ENCODE data around the gene DYRK1B. TPM values are rescaled to one million over a fixed set of nuclear protein-coding genes. Genes with fewer than 3 reads are reported as not detected.
A peak's percentile ranks its signal among the peaks of the same experiment; 100 is the strongest.

Gene DYRK1B
- total and polyA plus RNA-seq, 2 donors (not counting 1 experiment from before 2014, with no cell fraction given) = 26.1 to 36.6 TPM

GRCh38 chr19:39845933-39846677, 12.1 kb upstream of the DYRK1B start, which contains the start of gene FBL:
TSS of gene FBL (minus strand) at chr19:39846379. CDS start at chr19:39846300, 79 bp downstream.
- ChIA-PET POLR2A (interaction anchor here (1.6 kb wide), 1 partner anchor 12 kb away, joined by 21 read pairs; the partner anchor contains the start of gene DYRK1B), CTCF (interaction anchor here (1.0 to 8.1 kb wide), 9 partner anchors 10 to 295 kb away, joined by 3 to 159 read pairs (median 23); partner anchors contain the start of genes DYRK1B and PSMC4)
- H3K9me3 ChIP-seq (ENCODE audit: control extremely low read depth in 1 of 3, control insufficient read depth in 2 of 3, insufficient read depth in 1 of 3, low read length in 2 of 3) = no peaks in the 10 kb centered on the region
- peak within 1 kb of the TSS; percentile 84 for H3K9ac ChIP-seq (ENCODE audit: low read length)
- H3K4me2 ChIP-seq (replicated peaks; ENCODE audit: low read depth, low read length, poor library complexity, severe bottlenecking) = peak within 1 kb of the TSS; percentile 87
- H3K79me2 ChIP-seq (ENCODE audit: control insufficient read depth, insufficient read depth, low read length) = peaks cover 50% of the 10 kb centered on the region
- intact Hi-C loops (cut with micrococcal nuclease) = loop anchor here (1.0 kb wide), 3 partner anchors 13 to 125 kb away; partner anchors contain the start of gene PSMC4
- peak; percentile 96 for DNase-seq
- H4K20me1 ChIP-seq (ENCODE audit: control insufficient read depth, insufficient read depth, low read length, poor library complexity, severe bottlenecking) = peaks cover 29% of the 10 kb centered on the region
- TF ChIP-seq, protein P1, sequence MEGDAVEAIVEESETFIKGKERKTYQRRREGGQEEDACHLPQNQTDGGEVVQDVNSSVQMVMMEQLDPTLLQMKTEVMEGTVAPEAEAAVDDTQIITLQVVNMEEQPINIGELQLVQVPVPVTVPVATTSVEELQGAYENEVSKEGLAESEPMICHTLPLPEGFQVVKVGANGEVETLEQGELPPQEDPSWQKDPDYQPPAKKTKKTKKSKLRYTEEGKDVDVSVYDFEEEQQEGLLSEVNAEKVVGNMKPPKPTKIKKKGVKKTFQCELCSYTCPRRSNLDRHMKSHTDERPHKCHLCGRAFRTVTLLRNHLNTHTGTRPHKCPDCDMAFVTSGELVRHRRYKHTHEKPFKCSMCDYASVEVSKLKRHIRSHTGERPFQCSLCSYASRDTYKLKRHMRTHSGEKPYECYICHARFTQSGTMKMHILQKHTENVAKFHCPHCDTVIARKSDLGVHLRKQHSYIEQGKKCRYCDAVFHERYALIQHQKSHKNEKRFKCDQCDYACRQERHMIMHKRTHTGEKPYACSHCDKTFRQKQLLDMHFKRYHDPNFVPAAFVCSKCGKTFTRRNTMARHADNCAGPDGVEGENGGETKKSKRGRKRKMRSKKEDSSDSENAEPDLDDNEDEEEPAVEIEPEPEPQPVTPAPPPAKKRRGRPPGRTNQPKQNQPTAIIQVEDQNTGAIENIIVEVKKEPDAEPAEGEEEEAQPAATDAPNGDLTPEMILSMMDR (IDR thresholded peaks at IDR 0.05) = no peak
- TF ChIP-seq EZH2 (IDR thresholded peaks at IDR 0.05; ENCODE audit: borderline replicate concordance, insufficient read depth, low read depth, low read length, poor library complexity, severe bottlenecking) = no peak
- no peaks in the 10 kb centered on the region for H3K27me3 ChIP-seq (replicated peaks in 1 of 4; ENCODE audit: control extremely low read depth in 1 of 4, control insufficient read depth in 3 of 4, insufficient read depth in 4 of 4, low read length in 3 of 4)
- H3K36me3 ChIP-seq (replicated peaks in 1 of 2; ENCODE audit: control extremely low read depth in 1 of 2, control insufficient read depth in 1 of 2, extremely low read depth in 1 of 2, insufficient read depth in 2 of 2, low read length in 1 of 2) = no peaks in the 10 kb centered on the region
- H3K4me1 ChIP-seq (ENCODE audit: control insufficient read depth in 2 of 2, insufficient read depth in 2 of 2, low read length in 2 of 2) = peaks cover 27 to 37% of the 10 kb centered on the region in 2 donors
- peak; percentile 95 for ATAC-seq (ENCODE audit: low read depth)
- WGBS (ENCODE audit: insufficient coverage) = under 1% methylated on average over 57 of the region's 57 CpGs
- H2AFZ ChIP-seq (ENCODE audit: insufficient read depth, low read depth, low read length, poor library complexity, severe bottlenecking) = peak within 1 kb of the TSS; percentile 89
- Mint-ChIP-seq H3K27me3 (no peaks in the 10 kb centered on the region), H3K4me1 (peaks cover 50% of the 10 kb centered on the region), H3K9me3 (ENCODE audit: insufficient read depth) (no peaks in the 10 kb centered on the region), H3K27ac (peak within 1 kb of the TSS; percentile 96), H3K4me3 (peak within 1 kb of the TSS; percentile 95)
- H3K4me3 ChIP-seq (ENCODE audit: control extremely low read depth in 1 of 5, extremely low read depth in 1 of 5, insufficient read depth in 1 of 5, low read depth in 2 of 5, low read length in 4 of 5) = peak within 1 kb of the TSS; percentile 76 to 91 (median 89)
- H3K27ac ChIP-seq (ENCODE audit: low read length in 2 of 2) = peak within 1 kb of the TSS; percentile 73 to 88

DNA sequence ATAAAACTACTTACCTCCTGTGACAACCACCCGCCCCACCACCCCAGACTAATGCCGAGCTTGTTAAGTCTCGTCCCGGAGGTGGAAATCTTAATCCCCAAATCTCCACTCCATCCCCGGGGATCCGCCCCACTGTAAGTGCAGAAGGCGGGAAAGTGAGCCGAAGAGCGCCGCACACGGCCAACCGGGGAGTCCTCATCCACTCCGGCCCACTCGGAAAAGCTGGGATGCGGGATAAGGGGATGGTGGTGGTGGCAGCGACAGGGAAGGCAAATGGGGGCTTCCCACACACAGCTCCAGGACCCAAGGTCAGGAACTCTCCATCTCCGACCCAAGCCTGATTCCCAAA, 11.6 kb upstream of the DYRK1B start:
- no peaks in the 10 kb centered on the region for H3K9me3 Mint-ChIP-seq (ENCODE audit: insufficient read depth)
- TF ChIP-seq, protein P1 (IDR thresholded peaks at IDR 0.05) = no peak
- Histone ChIP-seq H4K20me1 (ENCODE audit: control insufficient read depth, insufficient read depth, low read length, poor library complexity, severe bottlenecking) (peaks cover 32% of the 10 kb centered on the region), H3K9ac (ENCODE audit: low read length) (peak overlapping the region; percentile 84), H3K36me3 (replicated peaks in 1 of 2; ENCODE audit: control extremely low read depth in 1 of 2, control insufficient read depth in 1 of 2, extremely low read depth in 1 of 2, insufficient read depth in 2 of 2, low read length in 1 of 2) (no peaks in the 10 kb centered on the region), H3K4me3 (ENCODE audit: control extremely low read depth in 1 of 5, extremely low read depth in 1 of 5, insufficient read depth in 1 of 5, low read depth in 2 of 5, low read length in 4 of 5) (peak overlapping the region; percentile 76 to 91 (median 89)), H2AFZ (ENCODE audit: insufficient read depth, low read depth, low read length, poor library complexity, severe bottlenecking) (peak overlapping the region; percentile 89), H3K4me1 (ENCODE audit: control insufficient read depth in 2 of 2, insufficient read depth in 2 of 2, low read length in 2 of 2) (peaks cover 27 to 37% of the 10 kb centered on the region in 2 donors), H3K27me3 (replicated peaks in 1 of 4; ENCODE audit: control extremely low read depth in 1 of 4, control insufficient read depth in 3 of 4, insufficient read depth in 4 of 4, low read length in 3 of 4) (no peaks in the 10 kb centered on the region), H3K9me3 (ENCODE audit: control extremely low read depth in 1 of 3, control insufficient read depth in 2 of 3, insufficient read depth in 1 of 3, low read length in 2 of 3) (no peaks in the 10 kb centered on the region), H3K27ac (ENCODE audit: low read length in 2 of 2) (peak overlapping the region; percentile 73 to 88), H3K79me2 (ENCODE audit: control insufficient read depth, insufficient read depth, low read length) (peaks cover 56% of the 10 kb centered on the region), H3K4me2 (replicated peaks; ENCODE audit: low read depth, low read length, poor library complexity, severe bottlenecking) (peak overlapping the region; percentile 87)
- H3K27me3 Mint-ChIP-seq = no peaks in the 10 kb centered on the region
- ChIA-PET POLR2A (interaction anchor here (0.6 to 2.8 kb wide), 3 partner anchors 12 to 131 kb away, joined by 4 to 10 read pairs (median 6); partner anchors contain the start of genes DYRK1B and PSMC4), CTCF (interaction anchor here (0.6 to 8.1 kb wide), 12 partner anchors 10 to 297 kb away, joined by 3 to 159 read pairs (median 14); partner anchors contain the start of genes DYRK1B and PSMC4)
- intact Hi-C loops (cut with micrococcal nuclease) = no loop called here
- H3K27ac Mint-ChIP-seq = peak overlapping the region; percentile 96
- H3K4me1 Mint-ChIP-seq = peaks cover 51% of the 10 kb centered on the region
- 4% methylated on average over 5 of the region's 17 CpGs for WGBS (ENCODE audit: insufficient coverage)
- DNase-seq (no peak), ATAC-seq (ENCODE audit: low read depth) (no peak)
- peak overlapping the region; percentile 95 for H3K4me3 Mint-ChIP-seq
